Activated B cell treated with CpG ODN at 0.5 μM for 24 hours (primary cell): ENCODE measurements around the gene CYTIP. TPM values are rescaled to one million over a fixed set of nuclear protein-coding genes. Genes with fewer than 3 reads are reported as not detected.
A peak's percentile ranks its signal among the peaks of the same experiment; 100 is the strongest.
"Not testable (repeated sequence)": the region's sequence is repeated elsewhere in the genome, so short reads cannot be mapped to it uniquely, and the experiment has no call there.

Experiments
- ATAC-seq: fragments of 200-7000 bp; cut with Tn5 transposase; one replicate; pipeline ENCODE4 v1.10.0; 2021; ENCODE audit warnings: low read depth, mild to moderate bottlenecking, moderate library complexity
- CTCF ChIA-PET: fragments of 350-600 bp; sonication (Branson Sonifier 250); formaldehyde crosslinking; loops from one replicate; lab custom pipeline; 2021; ENCODE audit warnings: antibody characterized with exemption; lab: Charles Lee
- POLR2A ChIA-PET: fragments of 350-600 bp; sonication (Branson Sonifier 250); formaldehyde crosslinking; loops from one replicate; lab custom pipeline; 2021; ENCODE audit warnings: antibody characterized with exemption; lab: Charles Lee
- DNase-seq: peaks from one replicate; pipeline ENCODE4 v3.0.0; 2022
- H3K27ac Mint-ChIP-seq: one replicate; pipeline ENCODE4 v1.8.0; 2020; ENCODE audit warnings: mixed read lengths
- H3K27me3 Mint-ChIP-seq: one replicate; pipeline ENCODE4 v1.8.0; 2021; ENCODE audit warnings: mixed read lengths
- H3K36me3 Mint-ChIP-seq: one replicate; pipeline ENCODE4 v1.8.0; 2021; ENCODE audit warnings: low read depth, mixed read lengths
- H3K4me1 Mint-ChIP-seq: one replicate; pipeline ENCODE4 v1.8.0; 2021; ENCODE audit warnings: mixed read lengths
- H3K4me3 Mint-ChIP-seq: one replicate; pipeline ENCODE4 v1.8.0; 2020; ENCODE audit warnings: mild to moderate bottlenecking, mixed read lengths
- H3K9me3 Mint-ChIP-seq: one replicate; pipeline ENCODE4 v1.8.0; 2020; ENCODE audit warnings: mixed read lengths
- intact Hi-C: fragments of 100-400 bp; cut with micrococcal nuclease; formaldehyde crosslinking; loops from one replicate; pipeline ENCODE4 v1.15.1; 2024
- total RNA-seq: library from RNA; stranded (reverse); gene quantifications from 2 replicates; pipeline ENCODE4 v1.2.3, GENCODE V29; 2022
- TF ChIP-seq, protein P1 (sequence below): fragments of 200-600 bp; IDR thresholded peaks from one replicate; pipeline ENCODE4 v1.8.0; 2022; ENCODE audit warnings: antibody characterized with exemption, mild to moderate bottlenecking

CYTIP gene
- total RNA-seq, 1 donor from 2014 or later, result 129 TPM

- Mint-ChIP-seq H3K4me3 (no peak overlapping the region), H3K27me3 (no peaks in the 10 kb centered on the region), H3K27ac (peak overlapping the region; percentile 84), H3K9me3 (no peaks in the 10 kb centered on the region), H3K36me3 (peaks cover 84% of the 10 kb centered on the region), H3K4me1 (peaks cover 89% of the 10 kb centered on the region)
- ChIA-PET CTCF (no interaction called here), POLR2A (interaction anchor here (1.8 to 5.9 kb wide), 4 partner anchors 11 to 28 kb away, joined by 6 to 41 read pairs (median 20); partner anchors contain the start of gene CYTIP)
- intact Hi-C loops, result no loop called here
- no peak for DNase-seq
- no peak for ATAC-seq
- TF ChIP-seq, protein P1, sequence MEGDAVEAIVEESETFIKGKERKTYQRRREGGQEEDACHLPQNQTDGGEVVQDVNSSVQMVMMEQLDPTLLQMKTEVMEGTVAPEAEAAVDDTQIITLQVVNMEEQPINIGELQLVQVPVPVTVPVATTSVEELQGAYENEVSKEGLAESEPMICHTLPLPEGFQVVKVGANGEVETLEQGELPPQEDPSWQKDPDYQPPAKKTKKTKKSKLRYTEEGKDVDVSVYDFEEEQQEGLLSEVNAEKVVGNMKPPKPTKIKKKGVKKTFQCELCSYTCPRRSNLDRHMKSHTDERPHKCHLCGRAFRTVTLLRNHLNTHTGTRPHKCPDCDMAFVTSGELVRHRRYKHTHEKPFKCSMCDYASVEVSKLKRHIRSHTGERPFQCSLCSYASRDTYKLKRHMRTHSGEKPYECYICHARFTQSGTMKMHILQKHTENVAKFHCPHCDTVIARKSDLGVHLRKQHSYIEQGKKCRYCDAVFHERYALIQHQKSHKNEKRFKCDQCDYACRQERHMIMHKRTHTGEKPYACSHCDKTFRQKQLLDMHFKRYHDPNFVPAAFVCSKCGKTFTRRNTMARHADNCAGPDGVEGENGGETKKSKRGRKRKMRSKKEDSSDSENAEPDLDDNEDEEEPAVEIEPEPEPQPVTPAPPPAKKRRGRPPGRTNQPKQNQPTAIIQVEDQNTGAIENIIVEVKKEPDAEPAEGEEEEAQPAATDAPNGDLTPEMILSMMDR, result no peak
Observed at GRCh38 chr2:157415591-157416101, 28.2 kb downstream of the CYTIP start.

DNA sequence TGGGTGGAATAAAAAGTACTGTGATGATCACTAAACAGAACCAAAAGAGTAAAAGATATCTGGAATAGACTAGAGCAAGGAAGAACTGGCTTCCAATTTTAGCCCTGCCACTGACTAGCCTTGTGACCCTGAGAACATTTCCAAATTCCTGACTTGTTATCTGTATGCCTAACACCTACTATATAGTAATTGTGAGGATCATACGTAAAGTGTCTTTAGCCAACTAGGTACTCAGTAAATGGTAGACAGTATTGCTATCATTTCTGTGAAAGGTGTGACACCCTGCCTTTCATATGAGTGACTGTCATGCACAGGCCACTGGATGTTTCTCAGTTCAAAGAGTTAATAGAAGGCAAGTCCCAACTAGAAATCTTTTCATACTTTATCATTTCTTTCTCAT is 29.8 kb downstream of the CYTIP start:
- ChIA-PET POLR2A (interaction anchor here (0.8 to 5.9 kb wide), 8 partner anchors 10 to 78 kb away, joined by 3 to 41 read pairs (median 8); partner anchors contain the start of gene CYTIP), CTCF (interaction anchor here (1.0 to 2.0 kb wide), 5 partner anchors 11 to 87 kb away, joined by 3 to 12 read pairs (median 4); partner anchors contain the start of gene CYTIP)
- no peak for ATAC-seq
- intact Hi-C loops, result no loop called here
- Mint-ChIP-seq H3K27ac (peak overlapping the region; percentile 84), H3K36me3 (peaks cover 76% of the 10 kb centered on the region), H3K27me3 (no peaks in the 10 kb centered on the region), H3K4me3 (peak overlapping the region; percentile 42), H3K4me1 (peaks cover 83% of the 10 kb centered on the region), H3K9me3 (no peaks in the 10 kb centered on the region)
- TF ChIP-seq, protein P1, result no peak
- no peak for DNase-seq

GRCh38 chr2:157413326-157414035 is 30.4 kb downstream of the CYTIP start:
- POLR2A ChIA-PET, result interaction anchor here (0.8 to 5.9 kb wide), 9 partner anchors 7 to 77 kb away, joined by 3 to 41 read pairs (median 8); partner anchors contain the start of gene CYTIP
- peak overlapping the region; percentile 84 for H3K27ac Mint-ChIP-seq
- TF ChIP-seq, protein P1, result no peak
- no peaks in the 10 kb centered on the region for H3K9me3 Mint-ChIP-seq
- H3K4me3 Mint-ChIP-seq, result peak overlapping the region; percentile 42
- no peaks in the 10 kb centered on the region for H3K27me3 Mint-ChIP-seq
- peaks cover 73% of the 10 kb centered on the region for H3K36me3 Mint-ChIP-seq
- peaks cover 79% of the 10 kb centered on the region for H3K4me1 Mint-ChIP-seq
- intact Hi-C loops, result loop anchor here (1.0 to 2.0 kb wide), 5 partner anchors 9 to 86 kb away; no protein-coding TSS in a partner anchor
- ATAC-seq (peak; percentile 80), DNase-seq (no peak)
- CTCF ChIA-PET, result interaction anchor here (1.0 to 2.0 kb wide), 6 partner anchors 10 to 86 kb away, joined by 3 to 8 read pairs (median 4); partner anchors contain the start of gene CYTIP

DNA sequence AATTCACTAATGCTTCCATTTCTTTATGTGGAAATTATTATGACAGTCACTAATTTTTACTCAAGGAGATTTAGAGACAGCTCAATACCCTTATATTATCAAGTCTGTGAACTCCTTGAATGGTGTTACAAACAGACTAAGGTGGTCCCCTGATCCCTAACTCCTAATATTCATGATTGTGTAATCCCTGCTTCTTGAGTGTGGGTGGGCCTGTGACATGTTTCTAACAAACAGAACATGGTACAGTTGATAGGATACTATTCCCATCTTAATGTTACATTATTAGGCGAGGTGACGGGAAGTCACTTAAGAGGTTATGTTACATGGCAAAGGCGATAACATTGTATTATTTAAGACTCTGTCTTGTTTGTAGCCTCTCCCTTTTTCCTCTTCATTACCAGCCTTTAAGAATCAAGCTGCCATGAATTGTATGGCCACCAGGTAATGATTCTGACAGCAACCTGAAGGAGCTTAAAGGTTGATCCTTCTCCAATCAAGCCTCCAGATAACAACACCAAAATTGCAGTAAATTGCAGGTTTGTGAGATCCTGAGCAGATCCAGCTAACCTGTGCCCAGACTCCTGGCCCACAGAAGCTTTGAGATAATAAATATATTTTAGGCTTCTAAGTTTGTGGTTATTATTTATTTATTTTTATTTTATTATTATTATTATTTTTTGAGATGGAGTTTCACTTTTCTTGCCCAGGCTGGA is 32.1 kb downstream of the CYTIP start:
- intact Hi-C loops, result loop anchor here (2.0 kb wide), 2 partner anchors 49 to 75 kb away; no protein-coding TSS in a partner anchor
- ChIA-PET POLR2A (interaction anchor here (0.8 to 5.9 kb wide), 6 partner anchors 8 to 59 kb away, joined by 5 to 41 read pairs (median 16); partner anchors contain the start of gene CYTIP), CTCF (interaction anchor here (1.3 to 1.6 kb wide), 3 partner anchors 76 to 84 kb away, joined by 3 to 4 read pairs (median 3); no protein-coding TSS in a partner anchor)
- Mint-ChIP-seq H3K4me1 (peaks cover 70% of the 10 kb centered on the region), H3K9me3 (no peaks in the 10 kb centered on the region), H3K36me3 (peaks cover 61% of the 10 kb centered on the region), H3K27me3 (no peaks in the 10 kb centered on the region), H3K27ac (peak overlapping the region; percentile 85), H3K4me3 (no peak overlapping the region)
- DNase-seq, result no peak
- TF ChIP-seq, protein P1, result no peak
- no peak for ATAC-seq

DNA sequence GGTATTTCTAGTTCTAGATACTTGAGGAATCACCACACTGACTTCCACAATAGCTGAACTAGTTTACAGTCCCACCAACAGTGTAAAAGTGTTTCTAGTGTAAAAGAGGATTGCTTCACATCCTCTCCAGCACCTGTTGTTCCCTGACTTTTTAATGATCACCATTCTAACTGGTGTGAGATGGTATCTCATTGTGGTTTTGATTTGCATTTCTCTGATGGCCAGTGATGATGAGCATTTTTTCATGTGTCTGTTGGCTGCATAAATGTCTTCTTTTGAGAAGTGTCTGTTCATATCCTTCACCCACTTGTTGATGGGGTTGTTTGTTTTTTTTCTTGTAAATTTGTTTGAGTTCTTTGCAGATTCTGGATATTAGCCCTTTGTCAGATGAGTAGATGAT is 38.5 kb downstream of the CYTIP start:
- not testable (repeated sequence) for H3K9me3 Mint-ChIP-seq, DNase-seq, ATAC-seq, H3K4me3 Mint-ChIP-seq, H3K27me3 Mint-ChIP-seq
- ChIA-PET CTCF (interaction anchor here (1.0 to 3.4 kb wide), 3 partner anchors 13 to 78 kb away, joined by 4 to 20 read pairs (median 7); no protein-coding TSS in a partner anchor), POLR2A (interaction anchor here (1.0 to 4.9 kb wide), 4 partner anchors 14 to 38 kb away, joined by 3 to 49 read pairs (median 16); partner anchors contain the start of gene CYTIP)
- H3K27ac Mint-ChIP-seq, result peak overlapping the region; percentile 62
- intact Hi-C loops, result loop anchor here (2.0 to 10.0 kb wide), 3 partner anchors 43 to 469 kb away; partner anchors contain the start of gene ACVR1
- H3K36me3 Mint-ChIP-seq, result peaks cover 44% of the 10 kb centered on the region
- H3K4me1 Mint-ChIP-seq, result peaks cover 69% of the 10 kb centered on the region
